ENCODE results near the gene SRP54.

DNA sequence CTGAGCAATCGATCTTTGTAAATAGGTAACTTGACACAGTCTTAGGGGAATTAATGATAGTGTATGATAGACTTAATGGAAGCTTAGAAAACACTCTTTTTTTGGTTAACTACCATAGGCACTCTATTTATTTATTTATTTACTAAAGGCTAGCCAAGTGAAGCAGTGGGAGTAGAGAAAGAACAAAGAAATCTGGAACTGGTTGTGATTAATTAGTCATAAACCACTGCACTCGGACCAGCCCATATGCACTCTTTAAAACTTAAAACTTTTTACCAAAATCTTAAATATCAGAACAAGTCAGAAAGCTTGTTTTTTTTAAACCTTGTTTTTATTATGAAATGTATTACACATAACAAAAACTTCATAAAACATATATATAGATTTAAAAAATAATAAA, 49.5 kb upstream of the SRP54 start:
- TF ChIP-seq EZH2 (IDR thresholded peaks at IDR 0.05; ENCODE audit: borderline replicate concordance, low read depth, low read length, severe bottlenecking) (no peak), POLR2A (IDR thresholded peaks at IDR 0.05; ENCODE audit: low read depth, low read length) (no peak)
- TF ChIP-seq, protein P1, sequence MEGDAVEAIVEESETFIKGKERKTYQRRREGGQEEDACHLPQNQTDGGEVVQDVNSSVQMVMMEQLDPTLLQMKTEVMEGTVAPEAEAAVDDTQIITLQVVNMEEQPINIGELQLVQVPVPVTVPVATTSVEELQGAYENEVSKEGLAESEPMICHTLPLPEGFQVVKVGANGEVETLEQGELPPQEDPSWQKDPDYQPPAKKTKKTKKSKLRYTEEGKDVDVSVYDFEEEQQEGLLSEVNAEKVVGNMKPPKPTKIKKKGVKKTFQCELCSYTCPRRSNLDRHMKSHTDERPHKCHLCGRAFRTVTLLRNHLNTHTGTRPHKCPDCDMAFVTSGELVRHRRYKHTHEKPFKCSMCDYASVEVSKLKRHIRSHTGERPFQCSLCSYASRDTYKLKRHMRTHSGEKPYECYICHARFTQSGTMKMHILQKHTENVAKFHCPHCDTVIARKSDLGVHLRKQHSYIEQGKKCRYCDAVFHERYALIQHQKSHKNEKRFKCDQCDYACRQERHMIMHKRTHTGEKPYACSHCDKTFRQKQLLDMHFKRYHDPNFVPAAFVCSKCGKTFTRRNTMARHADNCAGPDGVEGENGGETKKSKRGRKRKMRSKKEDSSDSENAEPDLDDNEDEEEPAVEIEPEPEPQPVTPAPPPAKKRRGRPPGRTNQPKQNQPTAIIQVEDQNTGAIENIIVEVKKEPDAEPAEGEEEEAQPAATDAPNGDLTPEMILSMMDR (IDR thresholded peaks at IDR 0.05; ENCODE audit: extremely low read depth in 1 of 2, insufficient read depth in 1 of 2, low read depth in 1 of 2, low read length in 2 of 2) = no peak
